Measurements from ENCODE around the gene MPP2.

DNA sequence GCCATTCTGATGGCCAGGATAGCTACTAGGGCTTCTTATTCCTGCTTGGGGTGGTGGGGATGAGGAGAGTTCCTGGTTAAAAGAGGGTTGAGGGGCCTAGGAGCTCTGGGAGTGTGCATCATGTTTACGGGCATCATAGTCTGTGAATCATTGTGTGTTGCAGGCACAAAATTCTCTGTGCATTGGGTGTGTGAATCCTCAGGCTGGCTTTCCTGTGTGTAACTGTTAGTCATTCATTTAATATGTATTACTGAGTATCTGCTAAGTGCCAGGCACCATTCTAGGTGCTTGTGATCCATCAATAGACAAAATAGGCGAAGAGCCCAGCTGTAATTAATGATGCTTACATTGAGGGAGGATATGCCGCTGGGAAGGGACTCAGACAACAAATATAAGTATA is 29.1 kb upstream of the MPP2 start:
- TF ChIP-seq, protein P1, sequence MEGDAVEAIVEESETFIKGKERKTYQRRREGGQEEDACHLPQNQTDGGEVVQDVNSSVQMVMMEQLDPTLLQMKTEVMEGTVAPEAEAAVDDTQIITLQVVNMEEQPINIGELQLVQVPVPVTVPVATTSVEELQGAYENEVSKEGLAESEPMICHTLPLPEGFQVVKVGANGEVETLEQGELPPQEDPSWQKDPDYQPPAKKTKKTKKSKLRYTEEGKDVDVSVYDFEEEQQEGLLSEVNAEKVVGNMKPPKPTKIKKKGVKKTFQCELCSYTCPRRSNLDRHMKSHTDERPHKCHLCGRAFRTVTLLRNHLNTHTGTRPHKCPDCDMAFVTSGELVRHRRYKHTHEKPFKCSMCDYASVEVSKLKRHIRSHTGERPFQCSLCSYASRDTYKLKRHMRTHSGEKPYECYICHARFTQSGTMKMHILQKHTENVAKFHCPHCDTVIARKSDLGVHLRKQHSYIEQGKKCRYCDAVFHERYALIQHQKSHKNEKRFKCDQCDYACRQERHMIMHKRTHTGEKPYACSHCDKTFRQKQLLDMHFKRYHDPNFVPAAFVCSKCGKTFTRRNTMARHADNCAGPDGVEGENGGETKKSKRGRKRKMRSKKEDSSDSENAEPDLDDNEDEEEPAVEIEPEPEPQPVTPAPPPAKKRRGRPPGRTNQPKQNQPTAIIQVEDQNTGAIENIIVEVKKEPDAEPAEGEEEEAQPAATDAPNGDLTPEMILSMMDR (IDR thresholded peaks at IDR 0.05) = no peak
- no peak for TF ChIP-seq POLR2A (IDR thresholded peaks at IDR 0.05)
